Caco-2 (cell line): Measurements from ENCODE around the gene HIRIP3. TPM values are rescaled to one million over a fixed set of nuclear protein-coding genes. Genes with fewer than 3 reads are reported as not detected.

Source experiments
- BruUV-seq: library from RNA; stranded (reverse); fragments of 400-500 nt; replicated peaks from 2 replicates; lab custom pipeline; 2021; lab: Mats Ljungman, UMichigan
- CTCF ChIA-PET: fragments of 300-600 bp; sonication (Branson Sonifier 250); formaldehyde crosslinking; loops from one replicate; lab custom pipeline; 2022; ENCODE audit warnings: antibody characterized with exemption; lab: Charles Lee
- POLR2A ChIA-PET: fragments of 300-600 bp; sonication (Branson Sonifier 250); formaldehyde crosslinking; loops from one replicate; lab custom pipeline; 2022; ENCODE audit warnings: antibody characterized with exemption; lab: Charles Lee
- DNase-seq, 2 experiments: peaks; one replicate each; pipeline versions ENCODE4 v3.0.0 to v3.0.0-alpha.2; 2020 to 2022
- H3K27me3 ChIP-seq: replicated peaks from 2 replicates; pipeline ENCODE4 v1.6.0; 2011; ENCODE audit warnings: low read length; ENCODE audit not compliant: control insufficient read depth, insufficient read depth
- H3K36me3 ChIP-seq: 2 replicates; pipeline ENCODE4 v1.5.1; 2011; ENCODE audit warnings: low read length; ENCODE audit not compliant: control insufficient read depth, insufficient read depth
- H3K4me1 ChIP-seq: fragments of 250-450 bp; sonication (Bioruptor Pico); 2 replicates; pipeline ENCODE4 v1.5.1; 2020; ENCODE audit warnings: mild to moderate bottlenecking
- H3K4me3 ChIP-seq: 2 replicates; pipeline ENCODE4 v1.5.1; 2011; ENCODE audit warnings: low read depth, mild to moderate bottlenecking, control low read depth, low read length
- H3K9me3 ChIP-seq: fragments of 250-450 bp; sonication (Bioruptor Pico); 2 replicates; pipeline ENCODE4 v1.5.1; 2020; ENCODE audit warnings: mild to moderate bottlenecking, moderate library complexity
- H3K27ac Mint-ChIP-seq: one replicate; pipeline ENCODE4 v1.8.0; 2022; ENCODE audit warnings: mixed read lengths; ENCODE audit not compliant: unreplicated experiment
- H3K27me3 Mint-ChIP-seq: one replicate; pipeline ENCODE4 v1.8.0; 2022; ENCODE audit warnings: mixed read lengths; ENCODE audit not compliant: insufficient read depth, unreplicated experiment
- H3K36me3 Mint-ChIP-seq: one replicate; pipeline ENCODE4 v1.8.0; 2022; ENCODE audit warnings: mild to moderate bottlenecking, mixed read lengths; ENCODE audit not compliant: insufficient read depth, unreplicated experiment
- H3K4me1 Mint-ChIP-seq: one replicate; pipeline ENCODE4 v1.8.0; 2022; ENCODE audit warnings: low read depth, mixed read lengths; ENCODE audit not compliant: unreplicated experiment
- H3K4me3 Mint-ChIP-seq: one replicate; pipeline ENCODE4 v1.8.0; 2022; ENCODE audit warnings: mild to moderate bottlenecking, moderate library complexity, mixed read lengths; ENCODE audit not compliant: unreplicated experiment
- H3K9me3 Mint-ChIP-seq: one replicate; pipeline ENCODE4 v1.8.0; 2022; ENCODE audit warnings: mixed read lengths; ENCODE audit not compliant: unreplicated experiment
- intact Hi-C: fragments of 100-400 bp; cut with micrococcal nuclease; formaldehyde crosslinking; loops from one replicate; pipeline ENCODE4 v1.10.0; 2022; ENCODE audit not compliant: unreplicated experiment
- total RNA-seq: library from RNA; stranded (reverse); gene quantifications from 2 replicates; pipeline ENCODE4 v1.2.3, GENCODE V29; 2022
- TF ChIP-seq, protein P1 (sequence below), 2 experiments: fragments of 200-600 bp in 1 of 2; IDR thresholded peaks; 1 replicate in 1 of 2; 2 replicates in 1 of 2; pipeline versions ENCODE4 v1.5.1 to v1.8.0; 2011 to 2022; ENCODE audit warnings: antibody characterized with exemption in 1 of 2, control low read depth in 1 of 2, inconsistent platforms in 1 of 2, low read depth in 1 of 2, low read length in 1 of 2, mild to moderate bottlenecking in 1 of 2, moderate library complexity in 1 of 2; ENCODE audit not compliant: insufficient read depth in 1 of 2, severe bottlenecking in 1 of 2, unreplicated experiment in 1 of 2

Gene HIRIP3
- total RNA-seq, 1 experiment from 2014 or later: 23.3 TPM

DNA sequence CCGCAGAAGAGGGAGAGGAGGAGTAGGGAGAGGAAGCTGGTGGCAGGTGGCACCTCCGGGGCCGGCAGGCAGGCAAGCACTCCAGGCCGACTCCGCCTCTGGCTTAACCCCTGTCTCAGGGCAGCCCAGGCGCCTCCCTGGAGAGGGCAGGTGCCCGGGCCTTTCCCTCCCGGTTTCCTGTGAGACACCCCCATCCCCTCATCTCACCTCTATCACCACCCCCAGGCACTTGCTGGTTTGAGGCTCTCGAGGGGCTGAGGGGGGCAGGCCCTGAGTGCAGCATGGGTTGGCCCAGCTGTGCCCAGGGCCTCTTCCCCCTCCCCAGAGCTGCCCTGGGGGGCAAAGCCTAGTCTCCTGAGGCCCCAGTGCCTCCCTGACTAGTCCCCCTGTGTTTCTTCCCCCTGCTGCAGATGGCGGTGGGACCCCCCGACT, 9.4 kb upstream of the HIRIP3 start:
- Mint-ChIP-seq H3K4me1 (no peaks in the 10 kb centered on the region), H3K9me3 (no peaks in the 10 kb centered on the region), H3K4me3 (no peak overlapping the region), H3K27me3 (no peaks in the 10 kb centered on the region), H3K27ac (no peak overlapping the region), H3K36me3 (peaks cover 18% of the 10 kb centered on the region)
- POLR2A ChIA-PET: no interaction called here
- TF ChIP-seq, protein P1, sequence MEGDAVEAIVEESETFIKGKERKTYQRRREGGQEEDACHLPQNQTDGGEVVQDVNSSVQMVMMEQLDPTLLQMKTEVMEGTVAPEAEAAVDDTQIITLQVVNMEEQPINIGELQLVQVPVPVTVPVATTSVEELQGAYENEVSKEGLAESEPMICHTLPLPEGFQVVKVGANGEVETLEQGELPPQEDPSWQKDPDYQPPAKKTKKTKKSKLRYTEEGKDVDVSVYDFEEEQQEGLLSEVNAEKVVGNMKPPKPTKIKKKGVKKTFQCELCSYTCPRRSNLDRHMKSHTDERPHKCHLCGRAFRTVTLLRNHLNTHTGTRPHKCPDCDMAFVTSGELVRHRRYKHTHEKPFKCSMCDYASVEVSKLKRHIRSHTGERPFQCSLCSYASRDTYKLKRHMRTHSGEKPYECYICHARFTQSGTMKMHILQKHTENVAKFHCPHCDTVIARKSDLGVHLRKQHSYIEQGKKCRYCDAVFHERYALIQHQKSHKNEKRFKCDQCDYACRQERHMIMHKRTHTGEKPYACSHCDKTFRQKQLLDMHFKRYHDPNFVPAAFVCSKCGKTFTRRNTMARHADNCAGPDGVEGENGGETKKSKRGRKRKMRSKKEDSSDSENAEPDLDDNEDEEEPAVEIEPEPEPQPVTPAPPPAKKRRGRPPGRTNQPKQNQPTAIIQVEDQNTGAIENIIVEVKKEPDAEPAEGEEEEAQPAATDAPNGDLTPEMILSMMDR (IDR thresholded peaks at IDR 0.05; ENCODE audit: insufficient read depth in 1 of 2, low read depth in 1 of 2, low read length in 1 of 2, severe bottlenecking in 1 of 2, unreplicated experiment in 1 of 2): no peak
- Histone ChIP-seq H3K4me1 (no peaks in the 10 kb centered on the region), H3K27me3 (no peaks in the 10 kb centered on the region), H3K9me3 (no peaks in the 10 kb centered on the region), H3K36me3 (no peaks in the 10 kb centered on the region), H3K4me3 (no peak overlapping the region)
- BruUV-seq: no TSS peak
- CTCF ChIA-PET: interaction anchor here (1.5 to 2.4 kb wide), 2 partner anchors 79 to 105 kb away, joined by 5 to 9 read pairs; partner anchors contain the start of genes ASPHD1, KCTD13 and SEZ6L2
- intact Hi-C loops: no loop called here
- DNase-seq: no peak

DNA sequence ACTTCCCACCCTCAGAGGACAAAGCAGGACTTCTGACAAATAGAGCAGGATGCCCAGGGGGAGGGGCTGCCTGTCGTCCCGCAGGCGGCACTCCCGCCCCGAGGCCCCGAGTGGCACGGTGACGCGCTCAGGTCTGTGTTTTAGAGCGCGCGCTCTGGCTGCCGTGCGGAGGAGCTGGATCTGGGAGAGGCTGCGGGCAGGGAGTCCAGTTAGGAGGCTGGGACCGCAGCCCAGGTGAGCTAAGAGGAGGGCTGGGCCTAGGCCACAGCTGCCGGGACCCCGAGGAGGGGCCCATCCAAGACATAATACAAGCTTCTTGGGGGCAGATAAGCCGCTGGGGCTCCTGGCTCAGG, 9.0 kb upstream of the HIRIP3 start:
- POLR2A ChIA-PET: no interaction called here
- intact Hi-C loops: no loop called here

DNA sequence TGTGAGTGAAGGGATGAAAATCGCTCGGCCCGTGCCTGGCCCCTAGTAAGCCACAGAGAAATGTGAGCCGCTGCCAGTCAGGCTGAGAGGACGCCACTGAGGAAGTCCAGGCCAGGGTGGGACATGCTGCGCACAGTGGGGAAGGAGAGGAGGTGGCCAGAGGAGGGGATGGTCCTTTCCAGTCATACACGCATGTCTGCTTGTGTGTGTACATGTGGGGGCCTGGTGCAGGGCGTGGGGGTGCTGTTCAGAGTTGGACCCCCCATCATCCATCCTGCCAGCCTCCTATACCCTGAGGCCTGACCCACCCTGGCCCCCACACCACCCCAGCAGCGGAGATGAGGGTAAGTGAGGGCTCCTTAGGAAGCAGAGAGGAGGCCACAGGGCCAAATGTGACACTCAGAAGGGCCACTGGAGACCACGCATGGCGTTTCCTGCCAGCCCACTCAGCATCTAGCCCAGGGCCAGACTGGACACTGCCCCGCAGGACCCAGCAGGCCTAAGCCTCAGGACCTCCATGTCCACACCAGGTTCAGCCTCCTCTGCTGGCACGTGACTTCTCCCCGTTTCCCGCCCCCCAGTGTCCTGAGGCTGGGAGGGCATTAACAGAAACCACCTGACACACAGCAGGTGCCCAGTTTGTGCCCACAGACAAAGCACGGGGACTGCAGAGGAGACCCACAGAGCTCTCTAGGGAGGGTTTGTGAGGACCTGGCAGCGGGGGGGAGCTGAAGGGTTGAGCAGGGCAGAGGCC, 8.4 kb upstream of the HIRIP3 start:
- Mint-ChIP-seq H3K27ac (no peak overlapping the region), H3K4me3 (no peak overlapping the region), H3K4me1 (no peaks in the 10 kb centered on the region), H3K9me3 (no peaks in the 10 kb centered on the region), H3K36me3 (peaks cover 25% of the 10 kb centered on the region), H3K27me3 (no peaks in the 10 kb centered on the region)
- Histone ChIP-seq H3K27me3 (no peaks in the 10 kb centered on the region), H3K9me3 (no peaks in the 10 kb centered on the region), H3K4me3 (no peak overlapping the region), H3K4me1 (no peaks in the 10 kb centered on the region), H3K36me3 (no peaks in the 10 kb centered on the region)
- POLR2A ChIA-PET: no interaction called here
- CTCF ChIA-PET: interaction anchor here (2.4 kb wide), 1 partner anchor 104 kb away, joined by 9 read pairs; the partner anchor contains the start of genes ASPHD1 and SEZ6L2
- intact Hi-C loops: no loop called here
- TF ChIP-seq, protein P1 (IDR thresholded peaks at IDR 0.05; ENCODE audit: insufficient read depth in 1 of 2, low read depth in 1 of 2, low read length in 1 of 2, severe bottlenecking in 1 of 2, unreplicated experiment in 1 of 2): no peak
- BruUV-seq: no TSS peak
- no peak for DNase-seq

More for the DNA sequence above, 9.0 kb upstream of the HIRIP3 start:
- Histone ChIP-seq H3K36me3 (no peaks in the 10 kb centered on the region), H3K4me3 (no peak overlapping the region), H3K9me3 (no peaks in the 10 kb centered on the region), H3K4me1 (no peaks in the 10 kb centered on the region), H3K27me3 (no peaks in the 10 kb centered on the region)
- no TSS peak for BruUV-seq
- Mint-ChIP-seq H3K27me3 (no peaks in the 10 kb centered on the region), H3K4me3 (no peak overlapping the region), H3K4me1 (no peaks in the 10 kb centered on the region), H3K27ac (no peak overlapping the region), H3K9me3 (no peaks in the 10 kb centered on the region), H3K36me3 (peaks cover 20% of the 10 kb centered on the region)
- CTCF ChIA-PET: interaction anchor here (1.5 to 2.4 kb wide), 2 partner anchors 78 to 104 kb away, joined by 5 to 9 read pairs; partner anchors contain the start of genes ASPHD1, KCTD13 and SEZ6L2
- DNase-seq: no peak
- TF ChIP-seq, protein P1 (IDR thresholded peaks at IDR 0.05; ENCODE audit: insufficient read depth in 1 of 2, low read depth in 1 of 2, low read length in 1 of 2, severe bottlenecking in 1 of 2, unreplicated experiment in 1 of 2): no peak
